Measurements from ENCODE around the gene GSTO2. TPM values are rescaled to one million over a fixed set of nuclear protein-coding genes. Genes with fewer than 3 reads are reported as not detected.

GSTO2 gene
- total RNA-seq, 2 experiments from 2014 or later = 0.77 to 1.2 TPM

- intact Hi-C loops (cut with DNase I, micrococcal nuclease) = no loop called here
- POLR2A ChIA-PET = interaction anchor here (0.7 kb wide), 2 partner anchors 24 to 37 kb away, joined by 3 read pairs; no protein-coding TSS in a partner anchor
- Mint-ChIP-seq H3K27ac (peak overlapping the region; percentile 72), H3K4me1 (ENCODE audit: low read depth) (peaks cover 41% of the 10 kb centered on the region), H3K27me3 (no peaks in the 10 kb centered on the region), H3K9me3 (no peaks in the 10 kb centered on the region), H3K4me3 (peak overlapping the region; percentile 10), H3K36me3 (ENCODE audit: low read depth) (no peaks in the 10 kb centered on the region)
- peaks cover 23% of the 10 kb centered on the region for H3K4me1 ChIP-seq (ENCODE audit: insufficient read depth, low read length)
- no peaks in the 10 kb centered on the region for H3K36me3 ChIP-seq (ENCODE audit: insufficient read depth, low read length)
- CTCF ChIA-PET = interaction anchor here (0.6 to 1.6 kb wide), 3 partner anchors 7 to 325 kb away, joined by 3 to 5 read pairs (median 4); partner anchors contain the start of gene CFAP58
- H3K27me3 ChIP-seq (ENCODE audit: control insufficient read depth in 1 of 2, insufficient read depth in 2 of 2, low read length in 2 of 2) = no peaks in the 10 kb centered on the region
- H3K27ac ChIP-seq (ENCODE audit: low read depth in 1 of 2, low read length in 2 of 2) = no peak overlapping the region
- no peak for TF ChIP-seq CTCF (IDR thresholded peaks at IDR 0.05)
- ATAC-seq (ENCODE audit: poor library complexity) (no peak), DNase-seq (no peak)
- no peaks in the 10 kb centered on the region for H3K9me3 ChIP-seq (ENCODE audit: control insufficient read depth in 1 of 2, insufficient read depth in 1 of 2, low read length in 2 of 2)
- H3K4me3 ChIP-seq (ENCODE audit: low read length) = no peak overlapping the region
Measured at GRCh38 chr10:104299031-104299904, 30.3 kb downstream of the GSTO2 start.

GRCh38 chr10:104300002-104300735 is 31.2 kb downstream of the GSTO2 start:
- POLR2A ChIA-PET = interaction anchor here (0.9 kb wide), 1 partner anchor 38 kb away, joined by 3 read pairs; the partner anchor contains the start of gene ITPRIP
- Histone ChIP-seq H3K4me1 (ENCODE audit: insufficient read depth, low read length) (peaks cover 32% of the 10 kb centered on the region), H3K27me3 (ENCODE audit: control insufficient read depth in 1 of 2, insufficient read depth in 2 of 2, low read length in 2 of 2) (no peaks in the 10 kb centered on the region), H3K4me3 (ENCODE audit: low read length) (no peak overlapping the region), H3K27ac (ENCODE audit: low read depth in 1 of 2, low read length in 2 of 2) (no peak overlapping the region), H3K36me3 (ENCODE audit: insufficient read depth, low read length) (no peaks in the 10 kb centered on the region), H3K9me3 (ENCODE audit: control insufficient read depth in 1 of 2, insufficient read depth in 1 of 2, low read length in 2 of 2) (no peaks in the 10 kb centered on the region)
- peak; percentile 79 for ATAC-seq (ENCODE audit: poor library complexity)
- peak overlapping the region; percentile 72 for H3K27ac Mint-ChIP-seq
- peaks cover 50% of the 10 kb centered on the region for H3K4me1 Mint-ChIP-seq (ENCODE audit: low read depth)
- no peaks in the 10 kb centered on the region for H3K9me3 Mint-ChIP-seq
- H3K4me3 Mint-ChIP-seq = no peak overlapping the region
- H3K27me3 Mint-ChIP-seq = no peaks in the 10 kb centered on the region
- CTCF ChIA-PET = interaction anchor here (1.1 to 1.6 kb wide), 3 partner anchors 8 to 53 kb away, joined by 3 to 5 read pairs (median 4); partner anchors contain the start of gene CFAP58
- intact Hi-C loops (cut with DNase I, micrococcal nuclease) = no loop called here
- no peak for TF ChIP-seq CTCF (IDR thresholded peaks at IDR 0.05)
- no peaks in the 10 kb centered on the region for H3K36me3 Mint-ChIP-seq (ENCODE audit: low read depth)
- peak in 2 of 14 experiments; percentile 34 to 35 for DNase-seq

GRCh38 chr10:104300736-104301292 is 31.8 kb downstream of the GSTO2 start:
- Mint-ChIP-seq H3K9me3 (no peaks in the 10 kb centered on the region), H3K4me3 (peak overlapping the region; percentile 54), H3K27me3 (no peaks in the 10 kb centered on the region), H3K36me3 (ENCODE audit: low read depth) (peaks cover 3% of the 10 kb centered on the region), H3K27ac (peak overlapping the region; percentile 82), H3K4me1 (ENCODE audit: low read depth) (peaks cover 53% of the 10 kb centered on the region)
- CTCF ChIA-PET = interaction anchor here (1.3 to 1.6 kb wide), 2 partner anchors 9 to 53 kb away, joined by 4 to 5 read pairs; partner anchors contain the start of gene CFAP58
- no peaks in the 10 kb centered on the region for H3K9me3 ChIP-seq (ENCODE audit: control insufficient read depth in 1 of 2, insufficient read depth in 1 of 2, low read length in 2 of 2)
- ATAC-seq (ENCODE audit: poor library complexity) = peak; percentile 18
- H3K27ac ChIP-seq (ENCODE audit: low read depth in 1 of 2, low read length in 2 of 2) = no peak overlapping the region
- no peak for TF ChIP-seq CTCF (IDR thresholded peaks at IDR 0.05)
- H3K4me3 ChIP-seq (ENCODE audit: low read length) = no peak overlapping the region
- peak in 4 of 14 experiments; percentile 31 to 51 (median 40) for DNase-seq
- H3K27me3 ChIP-seq (ENCODE audit: control insufficient read depth in 1 of 2, insufficient read depth in 2 of 2, low read length in 2 of 2) = no peaks in the 10 kb centered on the region
- POLR2A ChIA-PET = interaction anchor here (0.9 kb wide), 1 partner anchor 37 kb away, joined by 3 read pairs; the partner anchor contains the start of gene ITPRIP
- H3K4me1 ChIP-seq (ENCODE audit: insufficient read depth, low read length) = peaks cover 39% of the 10 kb centered on the region
- H3K36me3 ChIP-seq (ENCODE audit: insufficient read depth, low read length) = no peaks in the 10 kb centered on the region
- intact Hi-C loops (cut with DNase I, micrococcal nuclease) = no loop called here

All from CD4-positive, alpha-beta T cell (primary cell).